ENCODE results near the gene THSD4.

GRCh38 chr15:71708051-71708429, 592.8 kb downstream of the THSD4 start:
- TF ChIP-seq CTCF (IDR thresholded peaks at IDR 0.05; ENCODE audit: low read depth, low read length) (no peak), EZH2phosphoT487 (IDR thresholded peaks at IDR 0.05; ENCODE audit: low read depth) (no peak)

Measured in OCI-LY3 (cell line).